ENCODE data around the gene SS18L1.

DNA sequence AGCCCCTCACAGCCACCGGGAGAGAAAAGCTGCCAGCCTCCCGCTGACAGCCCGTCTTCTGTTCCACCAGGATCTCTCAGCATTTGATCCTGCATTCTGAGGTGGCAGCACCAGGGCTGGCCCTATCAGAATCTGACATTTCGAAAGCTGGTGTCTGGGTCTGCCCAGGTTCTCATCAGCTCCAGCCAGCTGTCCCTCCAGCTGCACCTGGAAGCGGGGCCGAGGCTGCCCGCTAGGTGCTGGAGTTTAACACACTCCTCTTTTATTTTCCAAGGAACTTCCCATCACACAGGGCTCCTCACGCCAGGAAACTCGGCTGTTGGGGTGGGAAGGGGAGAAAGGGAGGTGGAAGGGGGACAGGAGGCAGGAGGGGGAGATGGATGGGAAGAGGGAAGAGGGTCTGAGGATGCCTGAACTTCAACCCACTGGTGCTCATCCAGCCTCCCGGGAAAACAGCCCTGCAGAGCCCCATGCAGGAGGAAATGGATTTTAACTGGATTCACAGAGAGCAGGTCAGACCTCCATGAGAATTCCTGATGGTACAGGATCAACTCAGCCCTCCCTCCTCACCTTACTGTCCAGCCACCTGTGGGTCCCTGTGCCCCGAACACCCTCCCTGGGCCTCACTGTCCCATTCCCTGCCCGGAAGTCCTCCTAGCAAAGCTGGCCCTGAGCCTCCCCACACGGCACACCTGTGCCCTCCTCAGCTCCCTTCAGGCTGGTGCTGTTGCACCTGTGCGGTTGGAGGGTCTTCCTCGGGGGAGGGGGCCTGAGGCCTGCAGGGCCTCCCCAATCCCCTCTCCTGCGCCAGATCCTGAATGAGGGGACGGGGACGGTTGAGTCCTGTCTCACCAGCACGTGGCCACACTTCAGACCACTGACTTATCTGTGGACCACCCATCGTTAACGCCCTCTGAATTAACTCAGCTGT, 25.2 kb upstream of the SS18L1 start:
- TF ChIP-seq, protein P1, sequence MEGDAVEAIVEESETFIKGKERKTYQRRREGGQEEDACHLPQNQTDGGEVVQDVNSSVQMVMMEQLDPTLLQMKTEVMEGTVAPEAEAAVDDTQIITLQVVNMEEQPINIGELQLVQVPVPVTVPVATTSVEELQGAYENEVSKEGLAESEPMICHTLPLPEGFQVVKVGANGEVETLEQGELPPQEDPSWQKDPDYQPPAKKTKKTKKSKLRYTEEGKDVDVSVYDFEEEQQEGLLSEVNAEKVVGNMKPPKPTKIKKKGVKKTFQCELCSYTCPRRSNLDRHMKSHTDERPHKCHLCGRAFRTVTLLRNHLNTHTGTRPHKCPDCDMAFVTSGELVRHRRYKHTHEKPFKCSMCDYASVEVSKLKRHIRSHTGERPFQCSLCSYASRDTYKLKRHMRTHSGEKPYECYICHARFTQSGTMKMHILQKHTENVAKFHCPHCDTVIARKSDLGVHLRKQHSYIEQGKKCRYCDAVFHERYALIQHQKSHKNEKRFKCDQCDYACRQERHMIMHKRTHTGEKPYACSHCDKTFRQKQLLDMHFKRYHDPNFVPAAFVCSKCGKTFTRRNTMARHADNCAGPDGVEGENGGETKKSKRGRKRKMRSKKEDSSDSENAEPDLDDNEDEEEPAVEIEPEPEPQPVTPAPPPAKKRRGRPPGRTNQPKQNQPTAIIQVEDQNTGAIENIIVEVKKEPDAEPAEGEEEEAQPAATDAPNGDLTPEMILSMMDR (IDR thresholded peaks at IDR 0.05): no peak
- TF ChIP-seq POLR2A (IDR thresholded peaks at IDR 0.05) (no peak), POLR2AphosphoS5 (IDR thresholded peaks at IDR 0.05) (no peak)
